ENCODE measurements around the gene SPRY1. TPM values are rescaled to one million over a fixed set of nuclear protein-coding genes. Genes with fewer than 3 reads are reported as not detected.
A peak's percentile ranks its signal among the peaks of the same experiment; 100 is the strongest.

Gene SPRY1
- total and polyA plus RNA-seq, 7 donors = 19.2 to 104 (median 41.1) TPM

- H3K4me3 ChIP-seq = no peak overlapping the region
- no peaks in the 10 kb centered on the region for H3K27me3 ChIP-seq (ENCODE audit: insufficient read depth in 3 of 3, low read length in 2 of 3)
- H3K36me3 ChIP-seq (ENCODE audit: insufficient read depth in 1 of 2, low read depth in 1 of 2) = no peaks in the 10 kb centered on the region
- no peaks in the 10 kb centered on the region for H3K9me3 ChIP-seq
- DNase-seq = no peak
- peaks cover 3% of the 10 kb centered on the region for H3K4me1 ChIP-seq
- no peak overlapping the region for H3K27ac ChIP-seq
- intact Hi-C loops (cut with DNase I) = no loop called here
- TF ChIP-seq, protein P1, sequence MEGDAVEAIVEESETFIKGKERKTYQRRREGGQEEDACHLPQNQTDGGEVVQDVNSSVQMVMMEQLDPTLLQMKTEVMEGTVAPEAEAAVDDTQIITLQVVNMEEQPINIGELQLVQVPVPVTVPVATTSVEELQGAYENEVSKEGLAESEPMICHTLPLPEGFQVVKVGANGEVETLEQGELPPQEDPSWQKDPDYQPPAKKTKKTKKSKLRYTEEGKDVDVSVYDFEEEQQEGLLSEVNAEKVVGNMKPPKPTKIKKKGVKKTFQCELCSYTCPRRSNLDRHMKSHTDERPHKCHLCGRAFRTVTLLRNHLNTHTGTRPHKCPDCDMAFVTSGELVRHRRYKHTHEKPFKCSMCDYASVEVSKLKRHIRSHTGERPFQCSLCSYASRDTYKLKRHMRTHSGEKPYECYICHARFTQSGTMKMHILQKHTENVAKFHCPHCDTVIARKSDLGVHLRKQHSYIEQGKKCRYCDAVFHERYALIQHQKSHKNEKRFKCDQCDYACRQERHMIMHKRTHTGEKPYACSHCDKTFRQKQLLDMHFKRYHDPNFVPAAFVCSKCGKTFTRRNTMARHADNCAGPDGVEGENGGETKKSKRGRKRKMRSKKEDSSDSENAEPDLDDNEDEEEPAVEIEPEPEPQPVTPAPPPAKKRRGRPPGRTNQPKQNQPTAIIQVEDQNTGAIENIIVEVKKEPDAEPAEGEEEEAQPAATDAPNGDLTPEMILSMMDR (IDR thresholded peaks at IDR 0.05) = no peak
- no peak for ATAC-seq
- 74 to 89% (median 79%) methylated on average over 5 of the region's 5 CpGs for WGBS, 3 donors
Measured at GRCh38 chr4:123423819-123424218, 27.2 kb downstream of the SPRY1 start.

DNA sequence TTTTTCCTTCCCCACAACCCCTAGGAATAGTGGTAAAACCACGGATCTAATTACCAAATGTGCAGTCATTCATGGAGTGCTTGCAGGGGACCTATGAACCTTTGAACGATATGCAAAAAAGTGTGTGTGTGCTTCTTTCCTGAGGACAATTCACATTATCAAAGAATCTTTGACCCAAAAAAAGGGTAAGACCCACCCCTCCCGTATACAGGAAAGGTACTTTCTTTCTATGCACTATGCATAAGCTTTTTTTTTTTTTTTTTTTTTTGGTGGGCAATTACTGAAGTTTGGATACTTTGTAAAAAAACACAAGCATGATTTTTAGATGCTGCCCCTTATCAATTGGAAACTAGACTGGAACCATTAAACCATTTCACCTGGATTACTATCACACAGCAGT lies 31.4 kb downstream of the SPRY1 start:
- Histone ChIP-seq H3K27ac (no peak overlapping the region), H3K4me1 (no peaks in the 10 kb centered on the region), H3K36me3 (ENCODE audit: insufficient read depth in 1 of 2, low read depth in 1 of 2) (no peaks in the 10 kb centered on the region), H3K27me3 (ENCODE audit: insufficient read depth in 3 of 3, low read length in 2 of 3) (no peaks in the 10 kb centered on the region), H3K9me3 (no peaks in the 10 kb centered on the region), H3K4me3 (no peak overlapping the region)
- 95 to 96% (median 95%) methylated on average over 3 of the region's 3 CpGs for WGBS, 3 donors
- ATAC-seq (no peak), DNase-seq (no peak)
- intact Hi-C loops (cut with DNase I) = no loop called here
- TF ChIP-seq, protein P1 (IDR thresholded peaks at IDR 0.05) = no peak

GRCh38 chr4:123430031-123430430 lies 33.4 kb downstream of the SPRY1 start:
- Histone ChIP-seq H3K27me3 (ENCODE audit: insufficient read depth in 3 of 3, low read length in 2 of 3) (no peaks in the 10 kb centered on the region), H3K4me3 (no peak overlapping the region), H3K36me3 (ENCODE audit: insufficient read depth in 1 of 2, low read depth in 1 of 2) (no peaks in the 10 kb centered on the region), H3K27ac (no peak overlapping the region), H3K9me3 (no peaks in the 10 kb centered on the region), H3K4me1 (no peaks in the 10 kb centered on the region)
- TF ChIP-seq, protein P1 (IDR thresholded peaks at IDR 0.05) = no peak
- intact Hi-C loops (cut with DNase I) = no loop called here
- no peak for DNase-seq
- 87 to 95% (median 94%) methylated on average over 3 of the region's 3 CpGs for WGBS, 3 donors
- no peak for ATAC-seq

GRCh38 chr4:123430501-123430900 lies 33.9 kb downstream of the SPRY1 start:
- ATAC-seq (no peak), DNase-seq (no peak)
- H3K4me1 ChIP-seq = no peaks in the 10 kb centered on the region
- no peaks in the 10 kb centered on the region for H3K9me3 ChIP-seq
- TF ChIP-seq, protein P1 (IDR thresholded peaks at IDR 0.05) = no peak
- intact Hi-C loops (cut with DNase I) = no loop called here
- 92 to 93% (median 92%) methylated on average over 2 of the region's 2 CpGs for WGBS, 3 donors
- H3K4me3 ChIP-seq = no peak overlapping the region
- H3K27me3 ChIP-seq (ENCODE audit: insufficient read depth in 3 of 3, low read length in 2 of 3) = no peaks in the 10 kb centered on the region
- no peak overlapping the region for H3K27ac ChIP-seq
- no peaks in the 10 kb centered on the region for H3K36me3 ChIP-seq (ENCODE audit: insufficient read depth in 1 of 2, low read depth in 1 of 2)

DNA sequence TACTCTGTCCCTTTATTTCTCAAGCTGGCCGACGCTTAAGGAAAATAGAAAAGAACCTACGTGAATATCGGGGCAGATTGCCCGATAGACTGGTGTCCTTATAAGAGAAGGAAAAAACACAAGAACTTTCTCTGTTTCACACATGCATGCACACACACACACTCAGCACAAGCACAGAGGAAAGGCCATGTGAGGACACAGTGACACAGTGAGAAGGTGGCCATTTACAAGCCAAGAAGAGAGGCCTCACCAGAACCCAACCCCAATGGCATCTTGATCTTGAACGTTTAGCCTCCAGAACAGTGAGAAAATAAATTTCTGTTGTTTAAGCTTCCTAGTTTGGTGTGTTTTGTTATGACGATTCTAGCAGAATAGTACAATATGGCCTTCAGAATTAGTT lies 37.0 kb downstream of the SPRY1 start:
- Histone ChIP-seq H3K4me3 (peak overlapping the region; percentile 36), H3K9me3 (no peaks in the 10 kb centered on the region), H3K4me1 (no peaks in the 10 kb centered on the region), H3K27ac (peak overlapping the region; percentile 60), H3K27me3 (ENCODE audit: insufficient read depth in 3 of 3, low read length in 2 of 3) (no peaks in the 10 kb centered on the region), H3K36me3 (ENCODE audit: insufficient read depth in 1 of 2, low read depth in 1 of 2) (no peaks in the 10 kb centered on the region)
- 38 to 68% (median 47%) methylated on average over 7 of the region's 7 CpGs for WGBS, 3 donors
- DNase-seq (no peak), ATAC-seq (peak; percentile 57 to 90 (median 82))
- intact Hi-C loops (cut with DNase I) = no loop called here
- TF ChIP-seq, protein P1 (IDR thresholded peaks at IDR 0.05) = no peak

Data from psoas muscle (tissue), 8 donors.